HG02885 (cell line): ENCODE data around the gene HCN2.

Experiments used
- ATAC-seq: cut with Tn5 transposase; IDR thresholded peaks from one replicate; pipeline ENCODE4 v1.9.1; 2021; ENCODE audit warnings: mild to moderate bottlenecking; ENCODE audit not compliant: unreplicated experiment, poor library complexity

Gene HCN2

DNA sequence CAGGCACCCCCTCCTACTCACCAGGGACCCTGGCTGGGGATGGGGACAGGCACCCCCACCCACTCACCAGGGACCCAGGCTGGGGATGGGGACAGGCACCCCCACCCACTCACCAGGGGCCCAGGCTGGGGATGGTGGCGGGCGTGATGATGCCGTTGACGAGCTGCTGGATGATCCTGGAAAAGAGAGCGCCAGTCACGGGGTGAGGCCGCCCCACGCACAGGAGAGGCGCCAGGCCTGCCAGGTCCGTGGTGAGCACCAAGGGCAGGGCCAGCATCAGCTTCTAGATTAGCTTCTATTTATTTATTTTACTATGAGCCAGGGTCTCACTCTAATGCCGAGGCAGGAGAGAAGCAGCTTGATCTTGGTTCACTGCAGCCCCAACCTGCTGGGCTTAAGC, 60.4 kb downstream of the HCN2 start:
- ATAC-seq = no peak

GRCh38 chr19:651114-651818, 61.6 kb downstream of the HCN2 start:
- ATAC-seq = no peak

DNA sequence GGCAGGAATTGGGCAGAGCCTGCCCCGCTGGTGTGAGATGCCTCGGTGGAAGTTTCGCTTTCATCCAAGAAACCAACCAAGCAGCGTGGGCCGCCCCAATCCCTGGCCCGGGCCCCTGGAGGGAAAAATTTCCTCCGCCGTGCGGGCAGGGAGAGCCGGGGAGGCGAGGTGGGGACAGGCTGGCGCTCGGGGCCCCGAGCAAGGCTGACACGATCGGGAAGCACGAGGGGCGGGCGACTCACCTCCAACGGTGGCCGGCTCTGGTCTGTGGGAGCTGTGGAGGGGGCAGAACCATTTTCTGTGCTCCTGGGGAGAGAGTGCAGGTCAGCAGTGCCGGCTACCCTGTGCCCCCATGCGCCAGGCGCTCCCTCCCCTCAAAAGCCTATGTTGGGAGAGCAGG, 62.3 kb downstream of the HCN2 start:
- ATAC-seq = no peak

- no peak for ATAC-seq
These were observed 63.0 kb downstream of the HCN2 start for GRCh38 chr19:652467-653389.

- no peak for ATAC-seq
These were observed 63.7 kb downstream of the HCN2 start for GRCh38 chr19:653425-653824.

GRCh38 chr19:655691-656090, 66.0 kb downstream of the HCN2 start:
- no peak for ATAC-seq

- ATAC-seq = no peak
These were observed 67.3 kb downstream of the HCN2 start for GRCh38 chr19:656751-657559.

GRCh38 chr19:657611-658010, 67.9 kb downstream of the HCN2 start:
- no peak for ATAC-seq

DNA sequence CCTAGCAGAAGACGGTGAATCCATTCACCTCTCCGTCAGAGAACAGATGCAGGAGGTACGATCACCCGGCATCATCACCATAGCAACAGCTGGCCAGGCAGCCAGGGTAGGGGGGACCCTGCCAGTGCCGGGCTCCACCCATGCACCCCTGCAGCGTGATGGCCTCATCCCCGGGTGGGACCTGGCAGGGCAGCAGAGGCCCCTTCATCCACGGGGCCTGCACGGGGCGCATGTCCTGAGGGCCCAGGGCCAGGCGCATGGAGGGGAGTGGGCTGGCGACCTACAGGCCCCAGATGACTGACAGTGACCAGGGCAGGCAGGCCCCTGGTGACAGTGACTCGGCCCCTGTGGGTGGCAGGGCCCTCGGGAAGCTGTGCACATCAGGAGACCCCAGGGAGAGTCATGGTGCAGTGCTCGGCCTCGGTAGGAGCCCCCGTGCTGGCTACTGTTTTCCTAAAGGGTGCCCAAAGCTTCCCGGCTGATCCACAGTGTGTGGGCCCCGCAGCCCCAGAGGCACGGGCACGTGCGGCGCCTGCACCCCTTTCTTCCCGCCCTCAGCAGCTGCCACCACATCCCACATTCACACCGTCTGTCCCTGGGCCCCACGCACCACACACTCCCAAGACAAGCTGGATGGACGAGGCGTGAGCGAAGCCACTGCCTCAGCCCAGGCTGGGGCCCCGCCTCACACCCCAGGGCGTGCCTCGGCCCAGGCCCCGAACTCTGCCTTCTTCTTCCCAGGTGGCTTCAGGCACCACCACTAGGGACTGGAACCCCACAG, 68.6 kb downstream of the HCN2 start:
- no peak for ATAC-seq

GRCh38 chr19:658916-659839, 69.5 kb downstream of the HCN2 start:
- ATAC-seq = no peak

DNA sequence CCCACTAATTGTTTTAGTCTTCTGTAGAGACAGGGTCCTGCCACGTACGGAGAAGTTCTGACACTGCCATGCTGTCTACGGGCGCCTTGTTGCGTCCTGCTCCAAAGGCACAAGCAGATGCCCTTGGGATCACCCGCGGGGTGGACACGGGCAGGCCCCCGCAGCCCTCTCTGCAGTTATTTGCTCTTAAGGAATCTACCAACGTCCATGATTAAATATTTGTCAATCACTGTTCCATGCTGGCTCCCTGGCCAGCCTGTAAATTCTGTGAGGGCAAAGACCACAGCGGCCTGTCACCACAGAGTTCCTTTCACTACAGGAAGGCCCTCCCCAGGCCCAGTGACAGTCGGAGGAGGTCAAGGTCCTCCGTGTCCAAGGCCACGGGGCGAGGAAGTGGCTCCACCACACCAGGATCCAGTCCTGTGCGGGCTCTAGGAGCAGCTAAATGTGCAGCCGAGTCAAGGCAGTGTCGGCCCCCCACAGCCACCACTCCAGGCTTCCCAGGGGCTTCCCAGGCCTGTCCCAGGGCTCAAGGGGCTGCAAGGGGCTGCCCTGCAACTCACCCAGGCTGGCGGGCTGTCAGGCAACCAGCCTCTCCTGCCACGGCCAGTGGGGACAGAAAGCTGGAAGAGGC, 71.2 kb downstream of the HCN2 start:
- no peak for ATAC-seq

GRCh38 chr19:661427-662196, 71.9 kb downstream of the HCN2 start:
- ATAC-seq = no peak

GRCh38 chr19:662207-662961, 72.7 kb downstream of the HCN2 start:
- ATAC-seq = no peak

DNA sequence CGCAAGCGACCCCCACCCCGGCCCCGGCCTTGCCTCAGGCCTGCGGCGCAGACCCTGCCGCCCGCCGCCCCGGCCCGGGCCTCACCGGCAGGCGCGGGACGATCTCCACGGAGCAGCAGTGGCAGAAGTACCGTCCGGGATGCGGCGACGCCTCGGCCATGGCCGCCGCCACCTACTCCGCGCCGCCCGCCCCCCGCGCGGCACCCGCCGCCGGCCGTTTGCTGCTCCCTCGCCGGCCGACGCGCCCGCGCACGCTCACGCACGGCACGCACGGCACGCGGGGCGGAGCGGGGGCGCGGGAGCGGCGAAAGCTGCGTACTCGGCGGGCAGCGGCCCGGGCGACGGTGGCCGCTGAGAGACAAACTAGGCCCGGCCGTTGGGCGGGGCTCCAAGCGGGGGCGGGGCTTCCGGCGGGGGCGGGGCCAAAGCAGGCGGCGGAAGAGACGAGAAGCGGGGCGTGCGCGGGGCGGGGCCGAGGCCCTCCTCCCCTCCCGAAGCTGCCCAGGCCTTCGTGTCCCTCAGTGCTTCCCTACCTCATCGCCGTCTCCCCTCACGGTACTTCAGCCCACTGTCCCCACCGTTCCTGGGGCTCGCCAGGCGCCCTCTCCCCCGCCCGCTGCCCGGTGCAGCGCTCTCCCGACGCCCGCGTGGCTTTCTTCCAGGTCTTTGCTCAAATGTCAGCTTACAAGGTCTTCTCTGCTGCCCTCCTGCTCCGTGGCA, 73.4 kb downstream of the HCN2 start, which contains the start of gene RNF126:
Gene RNF126 (minus strand): TSS at position 253 of the 720 bp plus-strand sequence. CDS start 93 bp downstream, at position 160.
- peak; percentile 63 for ATAC-seq

DNA sequence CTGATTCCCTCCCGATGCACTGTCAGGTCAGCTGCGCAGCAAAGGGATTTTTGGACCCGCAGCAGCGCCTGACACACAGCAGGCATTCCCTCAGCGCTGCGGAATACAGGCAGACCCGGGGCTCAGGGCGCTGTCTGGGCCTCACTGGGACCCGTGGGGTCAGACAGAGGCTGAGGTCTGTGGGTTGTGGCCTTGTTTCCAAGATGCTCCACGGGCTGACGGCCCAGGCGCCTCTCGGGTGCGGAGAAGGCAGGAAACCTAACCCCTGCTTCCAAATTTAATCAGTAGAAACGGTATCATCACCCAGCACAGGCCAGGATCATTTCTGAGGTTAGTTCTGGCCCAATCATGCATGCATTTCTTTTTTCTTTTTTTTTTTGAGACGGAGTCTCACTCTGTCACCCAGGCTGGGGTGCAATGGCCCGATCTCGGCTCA, 74.0 kb downstream of the HCN2 start:
- ATAC-seq = no peak

DNA sequence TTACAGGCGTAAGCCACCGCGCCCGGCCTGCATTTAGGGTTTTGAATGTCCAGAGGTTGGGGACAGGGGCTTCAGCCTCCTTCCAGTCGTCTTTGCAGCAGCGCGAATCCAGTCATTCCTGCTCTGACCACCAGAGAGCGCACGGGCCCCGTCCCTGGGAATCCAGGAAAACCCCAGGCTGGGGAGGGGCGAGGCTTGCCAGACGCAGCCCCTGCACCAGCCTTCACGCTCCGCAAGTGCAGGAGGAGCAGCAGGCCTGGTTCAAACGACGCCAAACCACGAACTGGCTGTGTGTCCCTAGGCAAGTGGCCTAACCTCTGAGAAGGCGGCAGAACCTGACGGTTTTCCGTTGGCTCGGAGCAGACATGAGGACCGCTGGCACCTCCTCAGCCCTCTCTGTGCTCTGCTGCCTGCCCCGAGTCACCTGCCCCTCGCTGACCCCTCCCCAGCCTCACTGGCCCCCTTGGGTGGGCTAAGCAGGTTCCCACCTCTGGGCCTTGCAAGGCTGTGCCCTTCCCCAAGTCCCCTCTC, 75.3 kb downstream of the HCN2 start:
- no peak for ATAC-seq
